HG03378 (cell line): ENCODE data around the gene APOL4.
"Not testable (repeated sequence)": the region's sequence is repeated elsewhere in the genome, so short reads cannot be mapped to it uniquely, and the experiment has no call there.

Experiments used
- ATAC-seq: cut with Tn5 transposase; IDR thresholded peaks from one replicate; pipeline ENCODE4 v1.9.1; 2021; ENCODE audit warnings: mild to moderate bottlenecking, moderate library complexity; ENCODE audit not compliant: unreplicated experiment

Gene APOL4

GRCh38 chr22:36209488-36209908, 7.9 kb upstream of the APOL4 start:
- ATAC-seq = not testable (repeated sequence)

GRCh38 chr22:36208914-36209313, 7.3 kb upstream of the APOL4 start:
- ATAC-seq = no peak

GRCh38 chr22:36208162-36208765, 6.7 kb upstream of the APOL4 start:
- no peak for ATAC-seq

GRCh38 chr22:36206255-36206654, 4.6 kb upstream of the APOL4 start:
- ATAC-seq = no peak

- ATAC-seq = not testable (repeated sequence)
These were observed 4.0 kb upstream of the APOL4 start for GRCh38 chr22:36205573-36205972.

GRCh38 chr22:36204632-36205015, 3.0 kb upstream of the APOL4 start:
- no peak for ATAC-seq

GRCh38 chr22:36204001-36204631, 2.5 kb upstream of the APOL4 start:
- ATAC-seq = no peak

- not testable (repeated sequence) for ATAC-seq
These were observed 1.8 kb upstream of the APOL4 start for GRCh38 chr22:36203441-36203840.

- not testable (repeated sequence) for ATAC-seq
These were observed 1.3 kb upstream of the APOL4 start for GRCh38 chr22:36202906-36203305.

GRCh38 chr22:36201025-36201424, 584 bp downstream of the APOL4 start:
- ATAC-seq = not testable (repeated sequence)

GRCh38 chr22:36199001-36199551, 2.5 kb downstream of the APOL4 start:
- ATAC-seq = no peak

GRCh38 chr22:36198536-36198935, 3.1 kb downstream of the APOL4 start:
- ATAC-seq = no peak

- no peak for ATAC-seq
These were observed 4.0 kb downstream of the APOL4 start for GRCh38 chr22:36197514-36198146.

GRCh38 chr22:36197065-36197440, 4.6 kb downstream of the APOL4 start:
- no peak for ATAC-seq

- no peak for ATAC-seq
These were observed 5.2 kb downstream of the APOL4 start for GRCh38 chr22:36196254-36197064.

GRCh38 chr22:36194971-36195370, 6.6 kb downstream of the APOL4 start:
- no peak for ATAC-seq

GRCh38 chr22:36194385-36194784, 7.2 kb downstream of the APOL4 start:
- ATAC-seq = no peak

GRCh38 chr22:36193577-36193976, 8.0 kb downstream of the APOL4 start:
- no peak for ATAC-seq

GRCh38 chr22:36193171-36193570, 8.4 kb downstream of the APOL4 start:
- no peak for ATAC-seq

GRCh38 chr22:36192542-36192941, 9.1 kb downstream of the APOL4 start:
- ATAC-seq = no peak

GRCh38 chr22:36191106-36191836, 10.3 kb downstream of the APOL4 start:
- no peak for ATAC-seq
